Activated gamma-delta T cell (primary cell): Measurements from ENCODE around the gene COMMD1.
"Not testable (repeated sequence)": the region's sequence is repeated elsewhere in the genome, so short reads cannot be mapped to it uniquely, and the experiment has no call there.

Experiments used
- DNase-seq: peaks from one replicate; lab custom pipeline; 2025; lab: John Stamatoyannopoulos, UW

The COMMD1 gene

GRCh38 chr2:62141142-62141740 lies 235.8 kb downstream of the COMMD1 start:
- DNase-seq: no peak

GRCh38 chr2:62142054-62142453 lies 236.6 kb downstream of the COMMD1 start:
- no peak for DNase-seq

GRCh38 chr2:62143696-62144095 lies 238.2 kb downstream of the COMMD1 start:
- no peak for DNase-seq

GRCh38 chr2:62144689-62145477 lies 239.4 kb downstream of the COMMD1 start:
- DNase-seq: no peak

- DNase-seq: no peak
Measured at GRCh38 chr2:62145478-62146100, 240.1 kb downstream of the COMMD1 start.

GRCh38 chr2:62146790-62147189 lies 241.3 kb downstream of the COMMD1 start:
- not testable (repeated sequence) for DNase-seq

- DNase-seq: no peak
Measured at GRCh38 chr2:62147610-62148301, 242.3 kb downstream of the COMMD1 start.

GRCh38 chr2:62149708-62150107 lies 244.2 kb downstream of the COMMD1 start:
- no peak for DNase-seq

GRCh38 chr2:62150597-62151305 lies 245.3 kb downstream of the COMMD1 start:
- DNase-seq: no peak

GRCh38 chr2:62151306-62151638 lies 245.8 kb downstream of the COMMD1 start:
- no peak for DNase-seq

- no peak for DNase-seq
Measured at GRCh38 chr2:62152000-62152399, 246.5 kb downstream of the COMMD1 start.

GRCh38 chr2:62156861-62157496 lies 251.5 kb downstream of the COMMD1 start:
- DNase-seq: no peak

GRCh38 chr2:62158444-62159121 lies 253.1 kb downstream of the COMMD1 start:
- DNase-seq: no peak

GRCh38 chr2:62160691-62161090 lies 255.2 kb downstream of the COMMD1 start:
- DNase-seq: not testable (repeated sequence)

- DNase-seq: no peak
Measured at GRCh38 chr2:62163106-62163831, 257.8 kb downstream of the COMMD1 start.

GRCh38 chr2:62163834-62164233 lies 258.4 kb downstream of the COMMD1 start:
- no peak for DNase-seq

GRCh38 chr2:62175728-62176127 lies 270.3 kb downstream of the COMMD1 start:
- no peak for DNase-seq

GRCh38 chr2:62176801-62177200 lies 271.3 kb downstream of the COMMD1 start:
- no peak for DNase-seq

- DNase-seq: no peak
Measured at GRCh38 chr2:62177392-62178049, 272.0 kb downstream of the COMMD1 start.
